Stimulated activated naive CD4-positive, alpha-beta T cell (primary cell): ENCODE measurements around the gene L3MBTL1.
"Not testable (repeated sequence)": the region's sequence is repeated elsewhere in the genome, so short reads cannot be mapped to it uniquely, and the experiment has no call there.

Experiments
- DNase-seq, 6 experiments: peaks; one replicate each; lab custom pipeline; 2025; lab: John Stamatoyannopoulos, UW

The L3MBTL1 gene

GRCh38 chr20:43559147-43559987, 51.9 kb downstream of the L3MBTL1 start:
- DNase-seq, result no peak

DNA sequence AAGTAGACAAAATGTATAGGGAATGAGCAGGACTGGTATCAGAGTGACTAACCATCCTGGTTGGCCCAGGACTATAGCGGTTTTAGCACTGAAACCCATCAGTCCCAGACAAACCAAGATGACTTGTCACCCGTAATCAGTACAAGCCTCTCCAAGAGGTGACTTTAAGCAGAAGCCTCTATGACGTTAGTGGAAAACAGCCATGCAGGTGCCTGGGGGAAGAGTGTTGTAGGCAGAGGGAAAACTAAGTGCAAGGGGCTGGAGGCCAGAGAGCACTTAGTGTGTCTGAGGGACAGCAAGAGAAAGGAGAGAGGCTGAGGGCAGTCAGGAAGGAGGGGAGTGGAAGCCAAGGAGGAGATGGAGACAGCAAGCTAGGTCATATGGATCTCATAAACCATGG, 53.5 kb downstream of the L3MBTL1 start:
- DNase-seq, result no peak

DNA sequence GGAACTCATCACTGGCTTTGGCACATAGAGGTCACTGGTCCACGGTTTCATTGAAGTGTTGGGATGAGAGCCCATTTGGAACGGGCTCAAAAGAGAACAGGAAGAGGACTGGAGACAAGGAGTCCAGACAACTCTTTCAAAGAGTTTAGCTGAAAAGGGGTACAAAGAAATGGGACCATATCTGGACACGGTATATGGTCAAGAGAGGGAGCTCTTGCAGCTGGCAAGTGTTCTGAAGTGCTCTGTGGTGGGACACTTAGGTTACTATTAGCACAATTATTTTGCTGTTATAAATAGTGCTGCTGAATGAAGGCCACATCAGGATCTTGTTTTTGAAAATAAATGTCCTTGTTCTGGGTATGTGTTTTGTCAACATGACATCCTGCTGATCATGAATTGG, 55.9 kb downstream of the L3MBTL1 start:
- DNase-seq, result no peak

DNA sequence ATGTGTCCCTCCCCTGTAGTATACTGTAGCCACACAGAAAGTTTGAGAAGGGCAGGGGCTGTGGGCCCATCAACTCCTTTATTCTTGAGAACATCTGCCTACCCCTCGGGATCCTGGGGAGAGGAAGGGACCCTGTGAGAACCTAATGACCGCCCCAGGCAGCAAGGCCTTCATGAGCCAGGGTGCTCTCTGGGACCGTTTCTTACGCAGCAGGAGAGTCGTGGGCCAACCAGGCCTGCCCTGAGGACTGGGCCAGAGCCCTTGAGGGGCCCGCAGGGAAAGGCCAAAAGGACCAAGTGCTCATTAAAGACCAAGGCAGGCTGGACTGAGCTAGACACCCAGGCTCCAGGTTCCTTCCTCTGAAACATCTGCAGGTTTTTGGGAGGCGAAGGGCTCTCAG, 56.5 kb downstream of the L3MBTL1 start:
- DNase-seq, result no peak

DNA sequence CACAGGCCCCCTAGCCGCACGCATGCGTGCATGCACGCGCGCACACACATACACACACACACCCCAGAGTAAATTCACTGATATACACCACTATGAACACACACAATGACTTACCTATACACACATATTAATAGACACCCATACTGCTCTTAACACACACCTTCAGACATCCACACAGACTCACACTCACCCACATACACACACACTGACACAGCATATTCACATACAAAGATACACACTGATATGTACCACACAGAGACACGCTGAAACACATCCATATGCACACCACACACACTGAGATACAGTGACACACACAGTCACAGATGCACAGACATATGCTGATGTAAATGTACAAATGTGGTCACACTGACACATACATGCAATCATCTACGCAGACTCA, 57.0 kb downstream of the L3MBTL1 start:
- no peak for DNase-seq

DNA sequence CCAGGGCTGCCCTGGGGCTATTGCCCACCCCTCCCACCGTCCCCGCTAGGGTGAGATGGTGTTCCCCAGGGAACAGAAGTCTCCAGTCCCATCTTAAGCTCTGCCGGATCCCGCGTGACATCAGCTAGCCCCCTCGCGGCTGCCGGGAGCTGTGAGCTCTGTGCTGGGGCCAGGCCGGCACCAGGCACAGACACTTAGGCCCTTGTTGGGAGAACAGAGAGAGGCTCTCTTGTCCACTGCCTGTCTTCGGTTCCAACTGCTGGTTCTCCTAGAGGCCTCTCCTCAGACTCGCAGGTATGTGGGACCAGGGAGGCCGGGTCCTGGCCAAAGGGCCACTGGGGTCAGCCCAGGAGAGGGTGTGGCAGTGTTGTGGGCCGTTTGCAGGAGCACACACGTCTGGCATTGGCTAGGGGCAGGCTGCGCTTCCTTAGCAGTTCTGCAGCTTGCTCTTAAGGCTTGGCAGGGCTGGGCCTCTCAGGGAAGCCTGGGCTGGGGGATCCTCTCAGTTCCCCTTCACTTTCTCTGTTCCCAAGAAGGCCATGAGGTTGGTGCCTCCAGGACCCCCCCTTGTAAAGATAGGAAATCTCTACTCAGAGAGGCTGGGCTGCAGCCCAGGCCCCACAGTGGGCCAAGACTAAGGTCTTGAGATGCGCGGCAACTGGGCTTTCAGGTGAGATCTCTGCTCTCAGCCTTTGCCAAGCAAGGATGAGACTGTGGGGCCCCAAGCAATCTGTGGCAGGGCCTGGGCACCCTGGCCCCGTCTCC, 57.7 kb downstream of the L3MBTL1 start:
- no peak for DNase-seq

GRCh38 chr20:43565758-43566104, 58.2 kb downstream of the L3MBTL1 start:
- no peak for DNase-seq

GRCh38 chr20:43567477-43567876, 60.0 kb downstream of the L3MBTL1 start:
- DNase-seq, result no peak

- no peak for DNase-seq
Measured at GRCh38 chr20:43568706-43569105, 61.2 kb downstream of the L3MBTL1 start.

GRCh38 chr20:43569282-43569681, 61.8 kb downstream of the L3MBTL1 start:
- no peak for DNase-seq

- DNase-seq, result no peak
Measured at GRCh38 chr20:43570496-43570895, 63.0 kb downstream of the L3MBTL1 start.

DNA sequence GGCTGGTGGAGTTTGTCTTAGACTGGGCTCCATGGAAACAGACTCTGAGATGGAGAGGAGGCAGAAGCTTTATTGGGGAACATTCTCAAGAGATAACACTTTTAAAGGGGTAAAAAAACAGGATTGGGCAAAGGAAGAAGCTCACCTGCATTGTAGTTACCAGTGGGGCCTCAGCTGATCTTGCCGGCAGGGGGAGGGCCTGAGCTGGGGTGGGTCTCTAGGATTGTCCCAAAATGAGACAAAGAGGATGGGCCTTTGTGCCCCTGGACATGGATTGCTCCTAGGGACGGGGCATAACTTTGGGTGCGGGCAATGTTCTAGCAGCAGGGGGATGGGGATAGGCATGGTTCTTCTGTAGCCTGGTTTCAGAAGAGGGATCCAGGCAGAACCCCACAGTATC, 63.8 kb downstream of the L3MBTL1 start:
- DNase-seq, result no peak

DNA sequence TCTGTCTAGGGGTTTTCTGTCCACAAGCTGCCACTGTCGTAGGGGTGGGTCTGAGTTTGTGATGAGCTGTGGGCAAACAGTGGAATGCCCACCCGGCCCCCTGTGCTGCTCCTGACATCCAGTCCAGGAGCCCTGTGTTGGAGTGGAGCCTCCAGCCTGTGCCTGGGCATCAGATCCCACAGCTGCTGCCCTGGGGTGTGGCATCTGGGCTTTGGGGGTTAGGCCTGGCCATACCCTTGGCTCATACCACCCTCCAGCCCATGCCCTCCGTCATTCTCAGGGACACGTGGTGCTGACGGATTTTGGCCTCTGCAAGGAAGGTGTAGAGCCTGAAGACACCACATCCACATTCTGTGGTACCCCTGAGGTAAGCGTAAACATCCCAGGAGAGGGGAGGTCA, 64.3 kb downstream of the L3MBTL1 start:
- DNase-seq, result no peak

- no peak for DNase-seq
Measured at GRCh38 chr20:43572891-43573290, 65.4 kb downstream of the L3MBTL1 start.

- no peak for DNase-seq
Measured at GRCh38 chr20:43576108-43576507, 68.6 kb downstream of the L3MBTL1 start.

GRCh38 chr20:43579861-43580793, 72.6 kb downstream of the L3MBTL1 start:
- no peak for DNase-seq

- DNase-seq, result no peak
Measured at GRCh38 chr20:43583133-43583864, 75.8 kb downstream of the L3MBTL1 start.

- no peak for DNase-seq
Measured at GRCh38 chr20:43583982-43584432, 76.5 kb downstream of the L3MBTL1 start.

DNA sequence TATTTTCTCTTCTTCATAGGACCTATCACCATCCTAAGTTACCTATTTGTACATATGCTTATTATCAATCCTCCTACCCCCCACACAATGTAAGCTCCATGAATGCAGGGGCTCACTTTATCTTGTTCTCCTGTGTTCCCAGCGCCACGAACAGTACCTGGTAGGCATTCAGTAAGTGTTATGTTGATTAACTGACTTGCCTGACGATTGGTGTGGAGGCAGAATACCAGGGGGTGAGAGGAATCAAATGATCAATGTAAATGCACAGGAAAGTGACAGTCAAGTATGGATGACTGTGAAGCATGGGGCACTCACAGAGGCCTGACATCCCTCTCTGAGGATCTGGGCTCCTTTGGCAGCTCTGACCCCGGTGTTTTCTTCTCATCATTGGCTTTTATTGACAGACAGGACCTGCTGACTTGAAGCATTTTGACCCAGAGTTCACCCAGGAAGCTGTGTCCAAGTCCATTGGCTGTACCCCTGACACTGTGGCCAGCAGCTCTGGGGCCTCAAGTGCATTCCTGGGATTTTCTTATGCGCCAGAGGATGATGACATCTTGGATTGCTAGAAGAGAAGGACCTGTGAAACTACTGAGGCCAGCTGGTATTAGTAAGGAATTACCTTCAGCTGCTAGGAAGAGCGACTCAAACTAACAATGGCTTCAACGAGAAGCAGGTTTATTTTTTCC, 77.1 kb downstream of the L3MBTL1 start:
- no peak for DNase-seq

GRCh38 chr20:43586641-43587040, 79.1 kb downstream of the L3MBTL1 start:
- DNase-seq, result no peak

DNA sequence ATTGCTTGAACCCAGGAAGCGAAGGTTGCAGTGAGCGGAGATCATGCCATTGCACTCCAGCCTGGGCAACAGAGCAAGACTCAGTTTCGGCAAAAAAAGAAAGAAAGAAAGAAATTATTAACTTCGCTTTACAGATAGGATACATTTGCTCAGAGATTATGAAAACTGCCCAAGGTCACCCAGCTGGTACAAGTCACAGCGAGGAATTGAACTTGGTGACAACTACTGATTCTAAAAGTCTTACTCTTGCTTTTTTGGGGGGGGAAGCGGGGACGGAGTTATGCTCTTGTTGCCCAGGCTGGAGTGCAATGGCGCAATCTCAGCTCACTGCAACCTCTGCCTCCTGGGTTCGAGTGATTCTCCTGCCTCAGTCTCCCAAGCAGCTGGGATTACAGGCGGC, 81.0 kb downstream of the L3MBTL1 start:
- not testable (repeated sequence) for DNase-seq
